ENCODE data around the gene CHST3.

CHST3 gene

GRCh38 chr10:71995887-71996575, 31.8 kb downstream of the CHST3 start:
- no peak for DNase-seq

GRCh38 chr10:71996592-71997371, 32.6 kb downstream of the CHST3 start:
- no peak for DNase-seq

- no peak for DNase-seq
Measured at GRCh38 chr10:71998119-71998839, 34.1 kb downstream of the CHST3 start.

GRCh38 chr10:71998840-71999194, 34.6 kb downstream of the CHST3 start:
- DNase-seq: no peak

GRCh38 chr10:71999360-72000072, 35.3 kb downstream of the CHST3 start:
- no peak for DNase-seq

- DNase-seq: no peak
Measured at GRCh38 chr10:72000073-72001032, 36.2 kb downstream of the CHST3 start.

- DNase-seq: no peak
Measured at GRCh38 chr10:72001033-72001395, 36.8 kb downstream of the CHST3 start.

- DNase-seq: no peak
Measured at GRCh38 chr10:72002354-72003295, 38.4 kb downstream of the CHST3 start.

- DNase-seq: no peak
Measured at GRCh38 chr10:72006026-72006425, 41.8 kb downstream of the CHST3 start.

- no peak for DNase-seq
Measured at GRCh38 chr10:72007246-72007892, 43.2 kb downstream of the CHST3 start.

- no peak for DNase-seq
Measured at GRCh38 chr10:72008096-72008981, 44.1 kb downstream of the CHST3 start.

- no peak for DNase-seq
Measured at GRCh38 chr10:72009051-72009424, 44.8 kb downstream of the CHST3 start.

GRCh38 chr10:72009425-72010081, 45.4 kb downstream of the CHST3 start:
- no peak for DNase-seq

GRCh38 chr10:72010234-72010973, 46.2 kb downstream of the CHST3 start:
- DNase-seq: no peak

GRCh38 chr10:72011016-72011415, 46.8 kb downstream of the CHST3 start:
- no peak for DNase-seq

- DNase-seq: no peak
Measured at GRCh38 chr10:72011468-72011867, 47.3 kb downstream of the CHST3 start.

GRCh38 chr10:72011976-72012512, 47.8 kb downstream of the CHST3 start:
- no peak for DNase-seq

GRCh38 chr10:72012796-72013195, 48.6 kb downstream of the CHST3 start:
- no peak for DNase-seq
